ENCODE results near the gene DCP1B. TPM values are rescaled to one million over a fixed set of nuclear protein-coding genes. Genes with fewer than 3 reads are reported as not detected.
A peak's percentile ranks its signal among the peaks of the same experiment; 100 is the strongest.

DCP1B gene
- total RNA-seq, 2 donors from 2014 or later, result 7.9 to 13.2 TPM

DNA sequence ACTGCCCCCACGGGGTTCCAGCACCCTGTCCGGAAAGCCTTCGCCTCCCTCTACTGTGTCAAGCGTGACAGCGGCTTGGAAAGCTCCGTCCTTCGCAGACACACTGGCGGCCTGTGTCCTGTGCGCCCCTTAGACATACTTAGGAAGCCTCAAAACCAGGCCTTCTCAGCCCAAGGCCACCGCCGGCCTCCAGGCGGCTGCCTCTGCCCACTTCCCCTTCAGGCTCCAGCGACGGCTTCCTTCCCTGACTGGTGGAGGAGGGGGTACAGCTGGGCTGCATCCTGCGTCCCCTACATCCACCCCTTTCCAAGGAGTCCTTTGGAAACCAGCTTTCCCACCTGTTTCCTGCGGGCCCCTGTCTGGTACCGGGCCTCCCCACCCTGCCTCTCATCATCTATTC is 83.3 kb downstream of the DCP1B start:
- TF ChIP-seq, protein P1, sequence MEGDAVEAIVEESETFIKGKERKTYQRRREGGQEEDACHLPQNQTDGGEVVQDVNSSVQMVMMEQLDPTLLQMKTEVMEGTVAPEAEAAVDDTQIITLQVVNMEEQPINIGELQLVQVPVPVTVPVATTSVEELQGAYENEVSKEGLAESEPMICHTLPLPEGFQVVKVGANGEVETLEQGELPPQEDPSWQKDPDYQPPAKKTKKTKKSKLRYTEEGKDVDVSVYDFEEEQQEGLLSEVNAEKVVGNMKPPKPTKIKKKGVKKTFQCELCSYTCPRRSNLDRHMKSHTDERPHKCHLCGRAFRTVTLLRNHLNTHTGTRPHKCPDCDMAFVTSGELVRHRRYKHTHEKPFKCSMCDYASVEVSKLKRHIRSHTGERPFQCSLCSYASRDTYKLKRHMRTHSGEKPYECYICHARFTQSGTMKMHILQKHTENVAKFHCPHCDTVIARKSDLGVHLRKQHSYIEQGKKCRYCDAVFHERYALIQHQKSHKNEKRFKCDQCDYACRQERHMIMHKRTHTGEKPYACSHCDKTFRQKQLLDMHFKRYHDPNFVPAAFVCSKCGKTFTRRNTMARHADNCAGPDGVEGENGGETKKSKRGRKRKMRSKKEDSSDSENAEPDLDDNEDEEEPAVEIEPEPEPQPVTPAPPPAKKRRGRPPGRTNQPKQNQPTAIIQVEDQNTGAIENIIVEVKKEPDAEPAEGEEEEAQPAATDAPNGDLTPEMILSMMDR (IDR thresholded peaks at IDR 0.05), result peak in 1 of 7 experiments; percentile 9
- no peak for TF ChIP-seq POLR2A (IDR thresholded peaks at IDR 0.05)
- Histone ChIP-seq H3K4me1 (no peaks in the 10 kb centered on the region), H3K4me3 (no peak overlapping the region), H3K36me3 (replicated peaks in 1 of 2; ENCODE audit: insufficient read depth in 1 of 2, low read depth in 2 of 2) (no peaks in the 10 kb centered on the region), H3K27me3 (no peaks in the 10 kb centered on the region), H3K27ac (peak overlapping the region in 1 of 4 donors; percentile 11), H3K9me3 (no peaks in the 10 kb centered on the region)
- intact Hi-C loops (cut with DNase I), result no loop called here
- 61 to 85% methylated on average over 17 of the region's 17 CpGs for WGBS, 2 donors
- ATAC-seq (no peak), DNase-seq (no peak)

DNA sequence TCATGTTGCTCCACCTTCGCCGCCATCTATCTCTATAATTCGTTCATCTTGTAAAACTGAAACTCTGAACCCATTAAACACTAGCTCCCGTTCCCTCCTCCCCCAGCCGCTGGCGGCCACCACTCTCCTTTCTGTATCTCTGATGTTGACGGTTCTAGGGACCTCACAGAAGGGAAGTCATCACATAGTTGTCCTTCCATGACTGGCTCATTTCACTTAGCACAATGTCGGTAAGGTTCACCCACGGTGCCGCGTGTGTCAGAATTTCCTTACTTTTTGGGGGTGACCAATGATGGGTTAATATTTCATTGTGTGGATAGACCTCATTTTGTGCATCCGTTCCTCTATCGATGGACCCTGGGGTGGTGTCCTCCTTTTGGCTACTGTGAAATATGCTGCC is 83.8 kb downstream of the DCP1B start:
- no peak for ATAC-seq
- no peak for TF ChIP-seq POLR2A (IDR thresholded peaks at IDR 0.05)
- TF ChIP-seq, protein P1 (IDR thresholded peaks at IDR 0.05), result no peak
- Histone ChIP-seq H3K27ac (peak overlapping the region in 1 of 4 donors; percentile 11), H3K27me3 (no peaks in the 10 kb centered on the region), H3K9me3 (no peaks in the 10 kb centered on the region), H3K4me1 (no peaks in the 10 kb centered on the region), H3K4me3 (no peak overlapping the region), H3K36me3 (replicated peaks in 1 of 2; ENCODE audit: insufficient read depth in 1 of 2, low read depth in 2 of 2) (no peaks in the 10 kb centered on the region)
- DNase-seq, result no peak
- 85 to 92% methylated on average over 13 of the region's 13 CpGs for WGBS, 2 donors
- intact Hi-C loops (cut with DNase I), result no loop called here

DNA sequence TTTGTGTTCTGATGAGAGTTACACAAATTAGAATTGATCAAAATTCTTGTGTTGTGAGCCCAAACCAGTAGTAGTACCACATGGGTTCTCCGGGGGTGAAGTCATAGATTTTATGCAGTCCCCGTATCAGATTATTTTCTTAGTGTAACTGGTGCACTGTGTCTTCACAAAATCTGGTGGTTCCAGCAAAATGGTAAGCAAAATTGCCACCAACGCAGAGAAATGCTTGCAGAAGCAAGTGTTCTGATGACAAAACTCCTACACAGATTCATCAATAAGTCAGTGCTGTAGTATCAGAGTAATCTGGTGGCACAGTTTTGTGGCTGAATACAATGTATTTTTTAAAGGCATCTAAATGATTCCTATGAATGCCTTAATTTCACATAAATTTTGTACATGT is 84.5 kb downstream of the DCP1B start:
- Histone ChIP-seq H3K36me3 (replicated peaks in 1 of 2; ENCODE audit: insufficient read depth in 1 of 2, low read depth in 2 of 2) (no peaks in the 10 kb centered on the region), H3K27me3 (no peaks in the 10 kb centered on the region), H3K4me3 (no peak overlapping the region), H3K9me3 (no peaks in the 10 kb centered on the region), H3K27ac (no peak overlapping the region), H3K4me1 (no peaks in the 10 kb centered on the region)
- ATAC-seq, result no peak
- no peak for DNase-seq
- WGBS, 2 donors, result 83 to 84% methylated on average over 3 of the region's 3 CpGs
- TF ChIP-seq POLR2A (IDR thresholded peaks at IDR 0.05), result no peak
- TF ChIP-seq, protein P1 (IDR thresholded peaks at IDR 0.05), result no peak
- intact Hi-C loops (cut with DNase I), result no loop called here

DNA sequence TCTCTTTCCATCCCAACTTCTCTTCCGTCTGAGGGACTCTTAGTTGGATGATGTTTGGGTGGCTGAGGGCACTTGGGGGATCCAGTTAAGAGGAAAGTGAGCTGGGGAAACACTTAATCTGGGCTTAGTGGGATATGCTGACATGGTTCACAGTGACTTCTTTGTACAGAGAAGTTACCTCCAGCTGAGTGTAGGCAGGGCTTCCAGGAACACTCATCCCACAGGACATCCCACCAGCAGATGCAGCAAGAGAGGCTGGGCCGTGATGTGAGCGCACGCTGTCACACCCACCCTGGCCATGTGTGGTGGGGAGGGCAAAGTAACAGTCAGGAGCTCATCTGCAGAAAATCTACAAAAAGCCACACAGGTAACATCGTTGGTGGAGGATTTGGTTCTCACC is 85.0 kb downstream of the DCP1B start:
- Histone ChIP-seq H3K27ac (no peak overlapping the region), H3K36me3 (replicated peaks in 1 of 2; ENCODE audit: insufficient read depth in 1 of 2, low read depth in 2 of 2) (no peaks in the 10 kb centered on the region), H3K4me1 (no peaks in the 10 kb centered on the region), H3K27me3 (no peaks in the 10 kb centered on the region), H3K4me3 (no peak overlapping the region), H3K9me3 (no peaks in the 10 kb centered on the region)
- intact Hi-C loops (cut with DNase I), result no loop called here
- ATAC-seq (no peak), DNase-seq (no peak)
- WGBS, 2 donors, result 79 to 82% methylated on average over 5 of the region's 5 CpGs
- TF ChIP-seq POLR2A (IDR thresholded peaks at IDR 0.05), result no peak
- TF ChIP-seq, protein P1 (IDR thresholded peaks at IDR 0.05), result no peak

DNA sequence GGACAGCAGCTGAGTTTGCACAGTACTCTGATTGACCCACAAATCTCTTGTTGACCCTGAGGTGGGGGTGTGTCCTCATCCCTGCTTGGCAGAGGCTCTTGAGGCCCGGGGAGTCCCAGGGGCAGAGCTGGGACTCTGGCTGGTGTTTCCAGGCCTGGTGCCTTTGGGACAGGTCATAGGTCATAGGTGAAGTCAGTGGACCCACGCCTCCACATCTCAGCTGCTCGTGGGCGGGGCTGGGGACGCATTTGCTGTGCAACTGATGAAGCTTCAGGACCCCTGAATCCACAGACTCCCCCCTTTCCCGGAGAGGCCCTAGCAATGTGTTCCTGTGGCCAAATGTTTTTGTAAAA is 85.4 kb downstream of the DCP1B start:
- Histone ChIP-seq H3K27me3 (no peaks in the 10 kb centered on the region), H3K27ac (no peak overlapping the region), H3K36me3 (replicated peaks in 1 of 2; ENCODE audit: insufficient read depth in 1 of 2, low read depth in 2 of 2) (no peaks in the 10 kb centered on the region), H3K4me1 (no peaks in the 10 kb centered on the region), H3K4me3 (no peak overlapping the region), H3K9me3 (no peaks in the 10 kb centered on the region)
- ATAC-seq, result no peak
- 73% methylated on average over 6 of the region's 6 CpGs; no CpG with 5 or more reads in 1 of the 2 donors for WGBS, 2 donors
- TF ChIP-seq, protein P1 (IDR thresholded peaks at IDR 0.05), result no peak
- no peak for TF ChIP-seq POLR2A (IDR thresholded peaks at IDR 0.05)
- intact Hi-C loops (cut with DNase I), result no loop called here
- no peak for DNase-seq
